GM10847 (cell line): Measurements from ENCODE around the gene METTL1.

Experiments
- POLR2A ChIP-seq: IDR thresholded peaks from 2 replicates; pipeline ENCODE4 v1.6.1; 2011; ENCODE audit not compliant: insufficient read length; ENCODE audit errors: extremely low read depth

Gene METTL1

DNA sequence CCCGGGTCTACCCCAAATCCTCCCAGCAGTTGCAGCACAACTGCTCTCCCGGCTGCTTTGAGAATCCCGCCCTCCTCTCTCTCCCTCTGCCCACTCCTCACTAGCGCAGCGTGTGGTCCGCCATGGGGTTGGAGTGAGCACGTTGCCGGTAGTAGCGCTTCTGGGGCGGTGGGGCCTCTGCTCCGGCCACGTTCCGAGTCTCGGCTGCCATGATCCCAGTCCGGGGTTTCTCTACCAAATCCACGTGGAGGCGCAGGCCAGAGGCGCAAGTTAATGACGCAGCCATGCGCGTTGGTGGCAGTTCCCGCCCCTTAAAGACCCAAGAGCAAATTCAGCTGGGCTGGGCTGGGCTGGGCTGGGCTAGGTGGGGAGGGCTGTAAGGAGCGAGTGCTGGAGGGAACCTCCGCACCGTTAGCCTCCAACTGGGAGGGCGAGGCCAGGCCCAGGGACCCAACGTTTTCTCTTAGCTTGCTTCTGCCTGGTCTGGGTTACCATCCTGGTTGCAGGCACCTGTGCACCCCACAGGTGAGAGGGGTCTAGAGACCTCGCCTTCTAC lies at the start of gene METTL1:
Gene METTL1 (minus strand): TSS at position 233 of the 556 bp plus-strand sequence. CDS start 22 bp downstream, at position 211.
- TF ChIP-seq POLR2A: peak; percentile 66

- TF ChIP-seq POLR2A: no peak
These were observed 45.5 kb upstream of the METTL1 start for GRCh38 chr12:57817261-57817989.

- TF ChIP-seq POLR2A: no peak
These were observed 44.9 kb upstream of the METTL1 start for GRCh38 chr12:57816855-57817151.

DNA sequence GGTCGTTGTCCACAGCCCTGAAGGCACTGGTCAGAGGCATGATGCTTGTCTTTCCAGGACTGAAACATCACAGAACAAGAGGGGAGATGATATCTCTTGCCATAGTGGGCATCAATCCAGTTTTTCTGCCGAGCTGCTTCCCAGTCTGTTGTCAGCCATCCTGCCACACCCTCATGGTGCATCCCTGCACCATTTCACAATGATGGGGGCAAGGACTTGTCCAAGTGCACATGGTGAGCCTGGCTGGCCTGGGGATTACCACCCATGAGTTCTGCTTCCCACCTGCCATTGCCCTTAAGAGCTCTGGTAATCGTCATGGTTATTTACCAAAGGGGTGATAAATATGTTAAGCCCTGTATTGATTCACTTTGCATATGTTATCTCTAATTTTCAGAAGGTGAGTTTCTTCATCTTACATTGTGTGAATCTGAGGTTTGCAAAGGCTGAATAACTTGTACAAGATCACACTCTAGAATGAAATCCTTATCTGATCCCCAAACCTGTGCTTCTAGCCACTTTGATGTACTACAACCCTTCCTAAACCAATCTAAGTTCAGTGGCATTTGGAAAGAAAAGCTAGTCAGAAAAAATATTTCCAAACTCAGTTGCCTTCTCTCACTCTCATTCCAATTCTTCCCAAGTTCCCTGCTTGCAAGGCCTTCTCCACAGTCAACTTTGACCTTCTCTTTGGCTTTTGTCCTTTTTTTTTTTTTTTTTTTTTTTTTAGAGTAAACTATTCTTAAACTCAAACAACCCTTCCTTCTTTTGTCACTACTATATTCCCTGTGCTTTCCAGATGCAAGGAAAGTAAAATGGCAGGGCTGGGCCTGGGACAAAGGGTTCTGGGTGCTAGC lies 44.3 kb upstream of the METTL1 start:
- TF ChIP-seq POLR2A: no peak

DNA sequence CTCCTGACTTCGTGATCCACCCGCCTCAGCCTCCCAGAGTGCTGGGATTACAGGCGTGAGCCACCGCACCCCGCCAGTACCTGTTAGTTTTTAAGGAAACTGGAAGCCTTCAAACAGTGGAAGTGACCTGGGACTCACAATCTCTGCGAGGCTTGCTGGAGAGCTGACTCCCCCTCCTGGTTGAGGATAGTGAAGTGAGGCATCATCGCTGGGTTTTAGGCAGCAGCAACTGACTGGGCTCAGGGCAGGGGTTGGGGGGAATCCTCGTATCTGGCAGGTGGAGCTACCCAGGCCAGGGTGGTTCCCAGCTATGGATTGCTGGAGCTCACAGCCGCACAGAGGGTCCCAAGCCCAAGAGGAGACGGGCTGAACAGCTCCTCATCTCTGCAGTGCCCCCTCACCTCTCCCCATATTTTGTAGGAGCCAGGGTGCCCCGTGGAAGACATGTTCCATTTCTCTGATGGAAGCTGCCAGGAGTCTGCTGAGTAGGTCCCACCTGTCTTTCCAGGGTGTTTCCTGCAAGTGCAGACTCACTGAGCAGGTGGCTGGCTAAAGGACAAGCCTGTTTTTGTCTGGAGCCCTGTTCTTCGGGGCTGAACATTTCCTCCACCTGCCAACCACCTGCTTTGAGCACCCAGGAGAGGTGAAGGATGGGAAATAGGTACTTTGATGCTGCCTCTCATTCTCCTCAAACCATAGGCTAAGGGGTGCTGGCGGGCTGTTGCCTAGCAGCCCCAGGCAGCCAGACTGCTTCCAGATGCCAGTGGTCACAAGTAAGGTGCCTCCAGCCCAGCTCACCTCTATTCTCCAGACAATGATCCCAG lies 43.5 kb upstream of the METTL1 start:
- TF ChIP-seq POLR2A: no peak

- no peak for TF ChIP-seq POLR2A
These were observed 42.3 kb upstream of the METTL1 start for GRCh38 chr12:57813971-57814772.

DNA sequence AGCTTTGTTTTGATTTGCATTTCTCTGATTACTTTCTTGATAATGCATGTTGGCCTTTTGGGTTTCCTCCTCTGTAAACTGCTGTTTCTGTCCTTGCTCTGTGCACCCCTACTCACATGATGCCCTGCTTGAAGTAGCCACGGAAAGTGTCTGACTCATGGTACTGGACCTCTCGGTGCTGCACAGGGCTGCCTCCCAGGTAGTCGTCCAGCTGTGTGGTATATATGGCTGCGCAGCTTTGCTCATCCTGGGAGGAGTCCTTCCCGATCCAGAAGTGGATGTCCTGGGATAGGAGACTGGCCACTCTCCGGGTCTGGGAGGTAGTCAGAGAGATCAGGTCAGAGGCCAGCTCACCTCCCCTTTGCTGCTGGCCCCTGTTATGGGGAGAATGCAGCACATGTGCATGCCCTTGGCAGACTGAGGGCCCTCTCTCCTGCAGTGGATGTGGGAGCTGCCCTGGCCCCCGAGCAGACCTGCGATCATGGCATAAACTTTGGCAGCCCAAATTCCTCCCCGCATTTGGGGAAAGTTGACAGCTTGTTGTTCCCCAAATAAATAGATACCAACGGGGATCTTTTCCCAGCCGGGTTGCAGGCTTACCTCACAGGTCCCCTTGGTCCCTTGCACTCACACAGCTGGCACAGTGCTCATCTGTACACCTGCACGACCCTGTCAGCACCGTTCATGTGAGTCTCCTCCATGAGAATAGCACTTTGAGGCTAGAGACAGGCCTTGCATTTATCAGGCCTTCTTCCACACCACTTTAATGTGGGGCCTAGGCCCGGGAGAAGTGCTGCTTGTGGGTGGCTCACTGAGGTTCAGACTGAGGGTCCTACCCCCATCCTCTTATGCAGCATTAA lies 41.4 kb upstream of the METTL1 start:
- TF ChIP-seq POLR2A: no peak

GRCh38 chr12:57811028-57811755 lies 39.3 kb upstream of the METTL1 start:
- no peak for TF ChIP-seq POLR2A

DNA sequence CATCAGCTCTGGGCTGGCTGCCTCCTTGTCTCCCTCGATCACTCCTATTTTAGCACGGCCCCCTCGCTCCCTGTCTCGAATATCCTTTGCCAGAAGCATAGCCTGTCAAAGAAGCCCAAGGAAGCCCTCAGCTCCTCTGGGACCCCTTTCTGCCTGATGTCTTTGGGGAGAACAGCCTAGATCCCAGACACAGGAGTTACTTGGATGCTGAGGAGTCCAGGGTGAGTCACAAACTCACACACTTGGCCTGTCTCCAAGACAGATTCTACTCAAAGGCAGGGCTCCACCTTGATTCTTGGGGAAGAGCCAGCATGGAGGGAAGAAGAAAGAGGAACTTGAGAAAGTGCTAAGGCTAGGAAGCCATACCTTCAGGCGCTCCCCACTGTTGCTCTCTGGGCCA lies 38.5 kb upstream of the METTL1 start:
- TF ChIP-seq POLR2A: no peak

DNA sequence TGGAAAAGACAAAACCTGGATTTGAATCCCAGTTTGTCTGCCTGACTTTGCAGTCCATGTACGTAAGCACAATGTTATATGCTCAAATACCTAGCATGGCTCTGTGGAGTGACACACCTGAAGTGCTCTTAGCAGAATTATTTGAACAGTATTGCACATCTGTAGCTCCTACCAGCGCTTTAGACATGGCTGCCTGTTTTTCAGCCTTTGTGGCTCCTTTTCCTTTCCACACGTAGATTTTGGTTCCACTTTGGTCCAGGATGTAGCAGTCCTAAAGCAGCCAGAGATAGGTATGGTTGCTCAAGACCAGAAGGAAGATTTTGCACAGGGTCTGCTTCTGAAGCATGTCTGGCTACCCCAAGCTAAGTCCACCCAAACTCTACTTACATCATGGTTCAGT lies 37.5 kb upstream of the METTL1 start:
- TF ChIP-seq POLR2A: no peak

DNA sequence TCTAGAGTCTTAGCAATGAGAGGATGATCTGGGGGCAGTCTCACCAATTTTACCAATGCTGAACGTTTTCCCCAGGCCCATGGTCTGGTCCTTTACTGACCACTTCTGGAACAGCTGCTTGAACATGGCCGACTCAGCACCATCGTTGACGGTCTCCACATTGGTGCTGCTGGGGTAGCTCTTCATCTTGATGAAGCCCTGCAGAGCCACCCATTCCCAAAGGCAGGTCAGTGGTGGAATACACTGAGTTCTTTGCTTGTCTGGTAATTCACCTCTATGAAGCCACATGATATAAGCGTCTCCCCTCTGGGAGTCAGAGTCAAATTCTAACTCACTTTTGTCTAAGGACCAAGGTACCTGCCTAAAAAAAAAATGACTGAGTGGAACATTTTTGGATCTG lies 36.4 kb upstream of the METTL1 start:
- TF ChIP-seq POLR2A: no peak

GRCh38 chr12:57807285-57807684 lies 35.4 kb upstream of the METTL1 start:
- no peak for TF ChIP-seq POLR2A

- no peak for TF ChIP-seq POLR2A
These were observed 34.8 kb upstream of the METTL1 start for GRCh38 chr12:57806677-57807076.
